GM21367 (cell line): ENCODE data around the gene RAB31.
"Not testable (repeated sequence)": the region's sequence is repeated elsewhere in the genome, so short reads cannot be mapped to it uniquely, and the experiment has no call there.

Source experiments
- ATAC-seq: cut with Tn5 transposase; IDR thresholded peaks from one replicate; pipeline ENCODE4 v1.9.1; 2021; ENCODE audit not compliant: unreplicated experiment

RAB31 gene

DNA sequence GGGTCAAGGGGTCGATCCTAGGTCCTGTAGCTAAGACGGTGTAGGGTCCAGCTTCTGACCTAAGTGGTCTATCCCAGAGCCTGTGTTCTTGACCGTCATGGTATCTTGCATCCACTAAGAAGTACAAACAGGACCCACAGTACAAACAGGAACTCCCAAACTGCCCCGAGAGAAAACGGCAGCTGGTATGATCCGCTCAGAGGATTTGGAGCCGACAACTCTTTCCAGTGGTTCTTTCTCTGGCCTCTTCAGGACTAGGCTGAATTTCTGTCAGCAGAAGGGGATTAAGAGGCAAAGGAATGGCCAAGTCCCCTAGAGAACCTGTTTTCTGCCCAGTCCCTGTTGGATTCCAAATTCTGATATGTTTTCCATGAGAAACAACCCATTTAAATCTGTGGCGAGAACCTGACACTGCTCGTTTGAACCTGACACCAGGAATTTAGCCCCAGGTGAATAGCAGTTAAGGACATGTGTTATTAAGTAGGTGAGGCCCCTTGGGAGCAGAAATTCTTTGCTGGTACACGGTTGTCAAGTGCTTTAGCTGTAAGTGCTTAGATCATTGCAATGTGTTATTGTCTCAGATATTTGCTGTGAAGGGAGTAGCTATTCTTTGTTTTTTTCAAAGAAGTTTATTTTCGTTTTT, 127.1 kb downstream of the RAB31 start:
- ATAC-seq = no peak

DNA sequence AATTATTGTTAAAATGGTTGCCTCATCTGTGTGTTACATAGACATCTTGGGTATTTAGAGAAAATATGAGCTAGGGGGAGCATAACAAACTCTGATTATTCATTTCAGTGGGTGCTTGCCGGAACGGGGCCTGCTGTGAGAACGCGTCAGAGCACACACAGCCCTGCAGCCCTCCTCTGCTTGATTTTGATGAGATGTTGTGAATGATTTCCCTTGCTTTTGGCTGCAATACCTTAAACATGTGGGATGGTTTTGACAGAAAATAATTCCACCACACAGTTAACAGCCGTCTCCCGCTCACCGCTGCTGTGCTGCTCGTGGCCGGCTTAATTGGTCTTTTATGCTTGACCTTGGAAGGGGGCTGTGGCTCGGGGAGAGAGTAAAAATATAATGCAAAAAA, 127.7 kb downstream of the RAB31 start:
- no peak for ATAC-seq

DNA sequence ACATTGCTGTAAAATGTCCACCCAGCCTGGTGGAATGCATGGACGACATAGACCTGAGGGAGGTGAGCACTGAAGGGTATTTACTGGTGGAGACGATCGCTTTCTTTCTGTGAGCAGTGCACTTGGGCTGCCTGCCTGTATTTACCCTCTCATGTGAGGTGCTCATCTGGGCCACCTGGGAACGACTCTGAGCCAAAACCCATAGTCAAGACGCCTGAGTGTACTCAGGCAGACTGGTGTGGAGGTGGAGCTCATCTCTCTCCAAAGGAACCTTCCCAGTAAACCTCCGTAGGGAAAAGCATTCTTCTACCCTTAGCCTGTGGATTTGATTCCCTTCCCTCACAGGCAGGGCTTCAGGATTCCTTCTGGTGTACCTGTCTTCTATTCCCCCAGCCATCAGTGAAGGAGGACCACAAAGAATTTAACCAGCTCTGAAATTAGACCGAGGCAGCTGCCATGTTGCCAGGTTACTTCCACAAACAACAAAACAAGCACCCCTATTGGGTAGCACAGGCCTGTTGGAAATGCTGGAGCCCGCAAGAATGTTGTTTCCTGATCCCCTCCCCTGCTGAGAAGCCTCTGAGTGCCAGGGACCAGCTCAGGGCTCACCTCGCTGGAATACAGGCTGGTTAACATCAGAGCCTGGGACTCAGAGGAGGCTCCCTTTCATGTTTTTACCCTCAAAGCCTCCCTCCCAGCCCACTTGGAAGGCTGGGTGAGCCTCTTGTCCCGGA, 130.2 kb downstream of the RAB31 start:
- no peak for ATAC-seq

DNA sequence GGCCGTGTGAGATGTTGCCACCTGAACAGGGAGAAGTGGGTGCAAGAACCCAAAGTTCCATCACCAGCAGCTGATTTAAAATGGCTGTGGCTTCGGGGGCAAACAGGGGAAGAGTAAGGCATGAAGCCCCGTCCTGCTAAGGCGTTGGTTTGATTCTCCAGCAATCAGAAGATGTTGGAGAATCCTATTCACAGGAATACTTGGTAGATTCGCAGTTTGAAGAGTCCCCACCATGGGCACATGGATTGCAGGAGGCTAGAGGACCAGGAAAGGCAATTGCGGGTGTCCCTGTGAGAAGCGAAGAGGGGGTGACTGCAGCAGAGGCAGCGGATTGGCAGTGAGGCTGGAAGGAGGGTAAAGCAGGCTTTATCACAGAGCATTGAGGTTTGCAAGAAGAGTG, 131.1 kb downstream of the RAB31 start:
- no peak for ATAC-seq

DNA sequence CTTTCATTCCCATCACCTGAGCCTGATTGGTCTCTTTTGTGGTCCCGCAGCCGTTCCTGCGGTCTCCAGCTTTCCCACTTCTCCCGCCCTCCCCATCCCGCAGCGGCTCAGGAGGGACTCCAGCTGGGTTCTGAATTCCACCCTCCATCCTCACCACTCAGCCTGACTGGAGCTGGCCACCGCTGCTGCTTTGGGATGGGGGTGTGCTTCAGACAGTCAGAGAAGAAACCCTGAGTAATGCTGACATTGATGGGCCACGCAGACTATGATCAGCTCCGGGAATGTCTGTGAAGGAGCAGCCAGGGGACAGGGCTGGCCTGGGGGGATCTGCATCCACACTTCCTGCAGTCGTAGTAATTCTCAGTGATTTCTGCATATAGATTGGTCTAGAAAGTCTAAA, 131.8 kb downstream of the RAB31 start:
- ATAC-seq = no peak

DNA sequence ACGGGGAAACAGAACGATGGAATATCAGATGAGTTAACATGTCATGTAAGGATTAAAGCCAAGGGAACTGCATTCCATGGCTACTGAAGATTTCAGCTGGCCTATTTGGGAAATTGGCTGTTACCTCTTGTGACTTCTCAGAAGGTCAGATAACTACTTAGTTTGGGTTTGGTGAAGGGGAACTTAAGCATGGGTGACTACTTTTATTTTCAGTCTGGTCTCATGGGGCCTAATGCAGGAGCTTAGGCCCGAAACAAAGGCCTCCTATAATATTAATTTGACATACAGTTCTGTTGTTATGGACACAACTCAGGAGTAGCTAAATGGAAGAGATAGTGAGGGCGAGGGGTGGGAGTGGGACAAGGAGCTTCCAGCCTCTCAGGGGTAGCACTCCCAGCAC, 133.7 kb downstream of the RAB31 start:
- no peak for ATAC-seq

DNA sequence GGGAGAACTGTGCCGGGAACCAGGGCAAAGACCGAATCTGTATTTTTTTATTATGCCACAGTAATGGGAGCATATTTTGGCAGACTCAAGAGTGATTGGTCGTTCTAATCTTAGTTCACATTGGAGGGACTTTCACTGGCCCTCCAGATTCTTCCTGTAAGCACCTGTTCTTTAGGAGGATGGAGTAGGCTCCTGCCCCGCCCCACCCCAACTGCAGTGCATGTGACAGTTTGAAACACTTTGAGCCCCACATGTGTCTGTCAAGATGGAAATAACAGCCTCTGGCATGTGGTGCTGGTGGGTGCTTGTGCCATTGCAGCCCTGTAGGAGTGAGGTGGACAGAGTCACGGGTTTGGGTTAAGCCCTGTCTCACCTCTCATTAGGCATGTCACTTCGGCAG, 134.3 kb downstream of the RAB31 start:
- no peak for ATAC-seq

DNA sequence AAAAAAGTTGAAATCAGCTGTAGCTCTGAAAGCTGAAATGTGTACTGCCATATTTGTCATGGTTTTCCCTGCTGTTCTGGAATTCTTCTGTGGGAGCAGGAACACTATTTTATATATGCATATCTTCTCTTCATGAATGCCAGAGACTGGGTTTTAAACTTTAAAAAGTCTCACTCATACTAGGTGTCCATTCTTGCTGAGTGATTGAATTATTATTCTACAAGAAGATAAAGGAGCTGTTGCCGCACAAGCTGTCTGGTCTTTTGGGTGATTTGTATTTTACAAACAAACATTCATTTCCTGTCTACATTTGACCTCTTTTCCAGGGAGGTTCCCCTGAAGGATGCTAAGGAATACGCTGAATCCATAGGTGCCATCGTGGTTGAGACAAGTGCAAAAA, 137.2 kb downstream of the RAB31 start:
- no peak for ATAC-seq

DNA sequence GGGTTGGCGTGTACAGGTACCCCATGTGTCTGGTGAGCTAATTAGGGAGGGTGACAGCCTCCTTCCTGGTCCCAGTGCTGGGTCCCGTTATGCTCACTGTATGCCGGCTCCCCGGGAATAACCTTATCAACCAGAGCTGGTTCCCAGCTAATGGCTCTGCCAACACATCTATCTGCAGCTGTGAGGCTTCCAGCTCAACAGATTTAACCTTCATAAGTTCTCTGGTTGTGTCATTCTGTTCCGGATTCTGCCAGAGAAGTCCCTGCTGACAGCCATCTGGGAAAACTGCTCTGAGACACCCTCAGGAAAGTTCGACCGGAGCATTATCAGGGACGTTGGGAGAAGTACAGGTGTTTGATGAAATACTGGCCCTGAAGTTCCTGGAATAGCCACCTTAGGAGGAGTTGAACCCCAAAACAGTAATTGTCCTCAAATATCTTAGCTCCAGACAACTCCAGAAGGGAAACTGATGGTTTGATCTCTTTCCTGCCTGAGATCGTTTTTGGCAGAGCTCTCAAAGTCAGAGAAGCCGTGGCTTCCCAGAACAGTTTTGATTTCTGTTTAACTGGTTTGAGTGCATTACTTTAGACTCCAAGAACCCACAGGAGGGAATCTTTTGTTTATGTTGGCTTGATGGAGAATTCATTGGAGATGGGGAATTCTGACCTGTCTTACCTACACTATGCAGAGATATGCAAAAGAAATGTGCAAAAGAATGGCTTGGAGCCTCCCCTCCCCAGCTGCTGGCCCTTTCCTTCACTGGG, 138.2 kb downstream of the RAB31 start:
- ATAC-seq = no peak

DNA sequence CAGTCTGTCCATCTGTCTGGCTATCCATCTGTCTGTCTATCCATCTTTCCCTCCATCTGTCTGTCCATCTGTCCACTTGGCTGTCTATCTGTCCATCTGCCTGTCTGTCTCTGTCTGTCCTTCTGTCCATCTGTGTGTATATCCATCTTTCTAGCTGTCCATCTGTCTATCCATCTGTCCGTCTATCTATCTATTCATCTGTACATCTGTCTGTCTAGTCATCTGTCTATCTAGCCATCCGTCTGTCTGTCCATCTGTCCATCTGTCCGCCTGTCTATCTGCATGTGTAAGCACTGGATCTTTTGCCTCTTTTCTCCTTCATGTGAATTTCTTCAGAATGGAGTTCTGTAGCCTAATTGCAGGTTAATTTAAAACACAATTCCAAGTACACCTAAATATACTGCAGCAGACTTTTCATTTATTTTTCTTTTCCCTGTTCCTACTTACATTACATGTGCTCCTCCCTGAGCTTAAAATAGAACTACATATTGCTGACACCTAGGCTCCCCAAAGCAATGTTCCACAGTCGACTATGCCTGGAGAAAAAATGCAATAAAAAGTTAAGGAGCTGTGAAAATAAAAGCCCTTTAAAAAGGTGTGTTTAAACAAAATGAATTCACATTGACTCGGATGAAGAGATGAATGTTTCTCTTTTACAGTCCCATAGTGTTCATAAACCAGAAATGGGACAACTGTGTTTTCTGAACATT, 140.2 kb downstream of the RAB31 start:
- no peak for ATAC-seq

DNA sequence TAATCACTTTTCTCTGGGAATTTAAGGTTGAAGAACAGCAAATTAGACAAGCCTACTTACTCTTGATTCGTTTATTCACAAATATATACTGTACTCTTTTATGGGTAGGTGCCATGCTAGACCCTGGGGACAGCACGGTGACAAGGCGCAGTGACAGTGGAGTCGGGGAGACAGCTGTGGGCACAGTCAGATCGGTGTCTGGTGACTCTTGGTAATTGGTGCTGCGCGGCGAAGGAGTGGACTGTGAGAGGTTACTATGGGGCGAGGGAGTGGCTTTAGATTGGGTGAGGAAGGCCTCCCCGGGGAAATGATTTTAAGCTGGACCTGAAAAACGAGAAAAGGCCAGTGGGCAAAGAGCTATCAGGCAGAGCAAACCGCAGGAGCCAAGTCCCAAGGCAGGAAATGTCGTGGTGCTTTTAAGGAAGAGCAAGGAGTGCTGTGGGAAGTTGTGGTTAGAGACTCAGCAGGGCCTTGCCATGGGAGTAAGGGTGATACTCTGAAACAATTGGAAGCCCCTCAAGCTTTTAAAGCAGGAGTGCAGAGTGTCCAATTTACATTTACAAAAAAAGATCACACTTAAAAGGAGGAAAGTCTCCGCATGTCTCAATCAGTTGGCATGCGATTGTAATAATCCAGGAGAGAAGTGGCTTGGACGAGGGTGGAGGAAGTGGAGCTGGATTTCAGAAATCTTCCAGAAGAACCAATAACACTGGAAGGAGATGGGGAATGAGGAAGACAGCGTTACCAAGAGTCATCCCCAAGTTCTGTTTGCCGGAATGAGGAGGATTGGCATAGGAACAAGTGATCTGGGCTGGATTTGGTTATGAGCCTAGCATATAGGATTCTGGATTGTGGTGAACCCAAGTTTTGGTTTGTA, 141.5 kb downstream of the RAB31 start:
- no peak for ATAC-seq

DNA sequence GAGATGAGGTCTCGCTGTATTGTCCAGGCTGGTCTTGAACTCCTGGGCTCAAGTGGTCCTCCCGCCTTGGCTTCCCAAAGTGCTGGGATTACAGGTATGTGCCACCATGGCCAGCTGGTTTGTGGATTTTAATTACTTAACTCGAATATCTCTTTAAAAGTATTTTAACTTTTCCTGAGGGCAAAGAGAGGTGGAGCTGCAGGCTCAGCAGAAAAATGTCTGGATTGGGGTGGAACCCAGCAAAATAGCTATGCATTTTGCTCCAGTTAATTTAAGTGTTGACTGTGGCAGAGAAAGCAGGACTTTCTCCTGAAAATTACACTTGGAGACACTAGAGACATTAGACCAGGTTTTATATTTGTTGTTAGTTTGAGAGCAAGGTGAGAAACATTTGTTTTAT, 142.2 kb downstream of the RAB31 start:
- ATAC-seq = no peak

DNA sequence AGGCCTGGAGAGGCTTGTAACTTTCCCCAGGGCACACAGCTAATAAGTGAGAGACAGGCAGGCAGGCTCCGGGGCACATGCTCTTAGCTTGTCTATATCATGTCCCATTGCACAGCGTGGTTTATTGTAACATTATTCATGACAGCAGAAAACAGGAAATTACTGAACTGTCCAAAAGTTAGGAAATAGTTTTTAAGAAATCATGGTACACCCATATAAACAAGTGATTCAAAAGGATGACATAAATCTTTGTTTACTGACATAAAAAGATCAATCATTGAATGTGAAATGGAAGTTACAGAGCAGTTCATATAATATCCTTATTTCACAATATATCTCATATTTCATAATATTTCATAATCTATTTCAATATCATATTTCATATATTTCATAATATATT, 143.4 kb downstream of the RAB31 start:
- ATAC-seq = no peak

DNA sequence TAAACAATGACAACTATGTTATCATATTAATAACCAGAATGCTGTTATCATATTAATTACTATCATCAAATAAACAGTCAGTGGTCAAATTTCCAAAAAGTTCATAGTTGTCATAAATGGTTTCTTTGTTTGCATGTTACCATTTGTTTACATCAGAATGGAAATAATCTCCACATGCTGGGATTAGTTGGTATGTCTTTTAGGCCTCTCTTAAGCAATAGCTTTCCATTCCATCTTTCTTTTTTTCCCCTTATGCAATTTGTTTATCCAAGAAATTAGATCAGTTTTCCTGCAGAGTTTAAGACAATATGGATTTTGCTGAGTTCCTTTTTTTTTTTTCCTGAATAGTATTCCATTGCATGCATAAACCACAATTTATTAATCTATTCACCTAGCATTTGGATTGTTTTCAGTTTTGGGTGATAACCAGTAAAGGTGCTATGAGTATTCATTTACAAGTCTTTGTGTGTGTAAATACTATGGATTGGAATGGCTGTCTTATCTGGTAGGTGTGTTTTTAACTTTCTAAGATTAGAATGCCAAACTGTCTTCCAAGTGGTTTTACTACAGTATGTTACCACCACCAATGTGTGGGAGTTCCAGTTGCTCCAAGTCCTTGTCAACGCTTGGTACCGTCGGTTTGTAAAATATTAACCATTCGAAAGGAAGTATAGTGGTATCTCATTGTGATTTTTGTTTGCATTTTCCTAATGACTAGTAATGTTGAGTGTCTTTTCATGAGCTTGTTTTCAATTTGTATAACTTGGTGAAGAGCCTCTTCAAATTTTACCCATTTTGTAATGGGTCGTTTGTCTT, 144.4 kb downstream of the RAB31 start:
- ATAC-seq = no peak

DNA sequence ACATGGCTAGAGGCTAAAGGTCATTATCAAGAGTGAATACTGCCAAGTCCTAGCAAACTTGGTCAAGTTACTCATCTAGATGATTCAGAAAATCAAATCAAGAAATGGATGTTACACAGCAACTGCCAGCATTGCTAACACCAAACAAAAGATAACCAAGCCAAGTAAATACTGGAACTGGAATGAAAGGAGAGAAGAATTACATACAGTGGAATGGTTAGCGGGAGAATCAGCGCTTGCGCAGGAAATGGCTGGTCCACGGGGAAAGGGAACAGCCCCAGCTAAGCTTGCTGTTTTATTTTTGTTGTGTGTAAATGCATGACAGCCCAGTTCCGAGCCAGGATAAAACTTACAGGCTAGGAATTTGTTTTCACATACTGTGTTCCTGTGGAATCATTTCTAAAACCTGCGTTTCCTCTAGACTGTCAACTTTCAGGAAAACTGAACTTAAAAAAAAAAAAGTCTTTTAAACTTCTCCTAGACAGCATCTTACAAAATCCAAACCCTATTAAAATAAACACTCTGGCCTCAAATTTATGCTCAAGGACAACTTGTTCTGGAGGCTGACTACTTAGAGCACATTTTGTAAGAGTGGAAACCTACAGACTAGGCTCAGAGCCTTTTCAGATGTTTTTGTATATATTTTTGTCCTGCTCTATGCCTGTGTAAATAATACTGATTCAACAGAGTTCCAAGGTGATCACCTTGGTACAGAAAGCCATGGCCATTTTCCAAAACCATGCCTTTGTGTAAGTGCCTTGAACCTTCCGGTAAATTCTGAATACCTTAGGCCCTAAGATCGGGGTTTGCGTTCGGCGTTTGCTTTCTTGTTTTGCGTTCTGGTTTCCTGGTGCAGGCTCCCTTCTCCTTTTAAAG, 146.9 kb downstream of the RAB31 start:
- no peak for ATAC-seq

DNA sequence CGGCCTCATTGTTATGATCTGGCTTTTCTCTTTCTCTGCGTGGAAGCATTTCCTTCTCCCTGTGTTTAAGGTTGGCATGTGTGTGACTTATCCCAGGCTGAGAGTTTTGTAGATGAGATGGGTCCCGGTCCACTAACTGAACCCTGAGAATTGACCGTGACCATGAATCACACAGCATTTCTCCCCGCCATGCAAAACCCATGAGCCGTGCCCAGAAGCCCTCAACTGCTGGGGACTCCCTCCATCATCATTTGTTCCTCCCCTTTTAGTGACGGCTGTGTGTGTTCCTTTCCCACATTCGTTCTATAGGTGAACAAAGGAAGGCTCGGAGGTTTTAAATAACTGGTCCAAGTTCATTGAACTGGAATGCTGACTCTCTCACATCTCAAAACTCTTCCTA, 147.6 kb downstream of the RAB31 start:
- no peak for ATAC-seq

DNA sequence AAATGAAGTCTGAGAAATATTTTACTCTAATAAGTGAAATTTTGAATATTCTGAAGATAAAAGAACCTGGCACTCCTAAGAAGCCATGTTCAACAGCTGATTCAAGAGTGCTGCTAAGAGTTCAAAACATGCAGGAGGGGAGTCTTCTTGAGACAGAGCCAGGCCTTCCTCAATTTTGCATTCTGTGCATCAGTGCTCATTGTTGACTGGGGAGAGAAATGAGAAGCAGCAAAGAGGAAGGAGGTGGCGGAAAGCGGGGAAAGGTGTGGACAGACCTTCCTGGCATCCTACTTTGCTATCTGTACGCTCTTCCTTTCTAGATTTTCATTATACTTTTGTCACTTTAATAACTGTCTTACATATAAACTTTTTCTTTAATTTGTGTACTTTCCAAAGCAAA, 148.0 kb downstream of the RAB31 start:
- no peak for ATAC-seq

DNA sequence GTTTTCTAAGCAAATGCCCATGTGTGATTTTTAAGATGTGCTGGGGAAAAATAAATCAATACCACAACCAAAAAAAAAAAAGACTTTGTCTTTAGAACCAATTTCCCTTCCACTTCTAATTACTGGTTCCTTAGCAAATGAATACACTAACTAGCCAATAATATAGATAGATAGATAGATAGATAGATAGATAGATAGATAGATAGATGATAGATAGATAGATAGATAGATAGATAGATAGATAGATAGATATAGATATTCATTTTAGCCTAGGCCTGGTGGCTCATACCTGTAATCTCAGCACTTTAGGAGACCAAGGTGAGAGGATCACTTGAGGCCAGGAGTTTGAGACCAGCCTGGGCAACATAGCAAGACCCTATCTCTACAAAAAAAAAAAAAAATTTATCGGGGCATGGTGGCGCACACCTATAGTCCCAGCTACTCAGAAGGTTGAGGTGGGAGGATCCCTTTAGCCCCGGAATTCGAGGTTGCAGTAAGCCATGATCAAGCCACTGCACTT, 149.4 kb downstream of the RAB31 start:
- not testable (repeated sequence) for ATAC-seq

DNA sequence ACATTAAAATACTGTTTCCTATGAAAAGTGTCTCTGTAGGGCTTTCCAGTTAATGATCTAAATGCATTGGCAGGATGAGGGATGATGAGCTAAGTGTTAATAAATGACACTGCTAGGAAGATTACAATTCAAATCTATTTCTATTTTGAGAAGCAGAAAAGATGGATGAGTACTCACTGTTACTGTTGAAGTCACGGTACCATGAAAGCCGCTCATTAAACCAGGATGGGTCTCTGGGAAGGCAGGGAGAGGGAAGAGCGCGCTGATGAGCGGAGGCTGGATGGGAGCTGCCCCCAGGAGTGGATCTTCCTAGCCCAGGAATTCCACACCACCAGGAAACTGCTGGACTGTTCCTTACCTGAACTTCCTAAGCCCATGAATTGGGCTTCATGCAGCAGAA, 150.5 kb downstream of the RAB31 start:
- no peak for ATAC-seq
